HepG2 (cell line): Measurements from ENCODE around the gene TTC31. TPM values are rescaled to one million over a fixed set of nuclear protein-coding genes. Genes with fewer than 3 reads are reported as not detected.

Experiments used
- ATAC-seq: fragments of 200-7000 bp; cut with Tn5 transposase; 3 replicates; pipeline ENCODE4 v1.9.1; 2020; ENCODE audit warnings: mild to moderate bottlenecking, moderate library complexity
- BruUV-seq: library from RNA; stranded (reverse); fragments of 400-500 nt; replicated peaks from 2 replicates; lab custom pipeline; 2021; lab: Mats Ljungman, UMichigan
- CTCF ChIA-PET: fragments of 300-600 bp; formaldehyde crosslinking; extraction: SDS; loops from one replicate; lab custom pipeline; 2021; ENCODE audit warnings: low total read pairs, inconsistent platforms, low intra/inter-chr PET ratio; lab: Yijun Ruan, JAX
- POLR2A ChIA-PET: fragments of 350-600 bp; sonication (Branson Sonifier 250); formaldehyde crosslinking; loops from one replicate; lab custom pipeline; 2020; ENCODE audit warnings: antibody characterized with exemption, inconsistent platforms; lab: Yijun Ruan, JAX
- DNase-seq: peaks from one replicate; pipeline ENCODE4 v3.0.0-alpha.2; 2015; ENCODE audit warnings: low spot score
- FAIRE-seq: peaks from 3 replicates; lab custom pipeline; 2011; peaks lifted over from hg19 to GRCh38; lab: Jason Lieb, UNC
- H2AFZ ChIP-seq: one replicate; pipeline ENCODE4 v1.6.1; 2011; ENCODE audit warnings: low read length, inconsistent platforms
- H3K27ac ChIP-seq: fragments of 300-600 bp; 3 replicates; pipeline ENCODE4 v1.8.0; 2011; ENCODE audit warnings: mixed run types, mild to moderate bottlenecking, mixed read lengths, low read length, inconsistent platforms; ENCODE audit not compliant: insufficient read depth; ENCODE audit errors: extremely low read length
- H3K27me3 ChIP-seq, 2 experiments: fragments of 200-600 bp in 1 of 2; 2 replicates in 1 of 2; 3 replicates in 1 of 2; pipeline versions ENCODE4 v1.6.0 to v1.8.0; 2011; ENCODE audit warnings: low read length in 2 of 2, mild to moderate bottlenecking in 2 of 2, moderate library complexity in 2 of 2, inconsistent platforms in 1 of 2; ENCODE audit not compliant: insufficient read depth in 2 of 2, control insufficient read depth in 1 of 2
- H3K36me3 ChIP-seq, 2 experiments: fragments of 200-600 bp in 1 of 2; replicated peaks in 1 of 2; 2 replicates in 1 of 2; 3 replicates in 1 of 2; pipeline versions ENCODE4 v1.5.1 to v1.8.0; 2011; ENCODE audit warnings: low read length in 2 of 2, inconsistent platforms in 1 of 2; ENCODE audit not compliant: insufficient read depth in 2 of 2, control insufficient read depth in 1 of 2
- H3K4me1 ChIP-seq: 2 replicates; pipeline ENCODE4 v1.5.1; 2012; ENCODE audit warnings: low read length, inconsistent platforms; ENCODE audit not compliant: insufficient read depth
- H3K4me2 ChIP-seq: 2 replicates; pipeline ENCODE4 v1.6.0; 2011; ENCODE audit warnings: low read depth, low read length, inconsistent platforms
- H3K4me3 ChIP-seq, 3 experiments: fragments of 200-600 bp in 1 of 3; sonication (generic), shearing (Covaris generic) in 1 of 3; replicated peaks in 1 of 3; 2 replicates each; pipeline ENCODE4 v1.5.1; 2011 to 2016; ENCODE audit warnings: low read length in 3 of 3, inconsistent platforms in 2 of 3, low read depth in 2 of 3, mild to moderate bottlenecking in 2 of 3, control low read depth in 1 of 3, mixed read lengths in 1 of 3; ENCODE audit not compliant: insufficient read depth in 1 of 3
- H3K79me2 ChIP-seq: one replicate; pipeline ENCODE4 v1.6.1; 2011; ENCODE audit warnings: low read length, inconsistent platforms; ENCODE audit not compliant: insufficient read depth
- H3K9ac ChIP-seq: 2 replicates; pipeline ENCODE4 v1.6.0; 2011; ENCODE audit warnings: mild to moderate bottlenecking, low read depth, low read length, inconsistent platforms; ENCODE audit not compliant: insufficient read depth
- H3K9me3 ChIP-seq: 2 replicates; pipeline ENCODE4 v1.5.1; 2012; ENCODE audit warnings: mild to moderate bottlenecking, low read length
- H4K20me1 ChIP-seq: 2 replicates; pipeline ENCODE4 v1.6.0; 2011; ENCODE audit warnings: inconsistent platforms, mild to moderate bottlenecking, low read length, moderate library complexity; ENCODE audit not compliant: insufficient read depth
- AGO1 ChIP-seq: fragments of 200-400 bp; formaldehyde crosslinking; IDR thresholded peaks from 2 replicates; pipeline ENCODE4 v1.6.1; 2017; ENCODE audit warnings: mild to moderate bottlenecking, low read depth, low read length, moderate library complexity; ENCODE audit not compliant: poor library complexity, severe bottlenecking
- ARNTL ChIP-seq: sonication (generic); formaldehyde crosslinking; IDR thresholded peaks from 2 replicates; pipeline ENCODE4 v1.4.0; 2020; ENCODE audit warnings: mild to moderate bottlenecking, missing genetic modification reagents
- U2AF2 ChIP-seq: fragments of 200-400 bp; formaldehyde crosslinking; IDR thresholded peaks from 2 replicates; pipeline ENCODE4 v1.6.1; 2017; ENCODE audit warnings: low read depth, mild to moderate bottlenecking, low read length
- ZMYM4 ChIP-seq: sonication (generic); formaldehyde crosslinking; IDR thresholded peaks from 2 replicates; pipeline ENCODE4 v1.8.1; 2023; ENCODE audit warnings: mild to moderate bottlenecking, missing genetic modification reagents
- ZNF746 ChIP-seq: sonication (generic); formaldehyde crosslinking; IDR thresholded peaks from 2 replicates; pipeline ENCODE4 v1.8.0; 2022; ENCODE audit warnings: mild to moderate bottlenecking, missing genetic modification reagents
- ZNF788 ChIP-seq: sonication (generic); formaldehyde crosslinking; IDR thresholded peaks from 2 replicates; pipeline ENCODE4 v1.5.0; 2020; ENCODE audit warnings: mild to moderate bottlenecking, missing genetic modification reagents, borderline replicate concordance
- ZSCAN29 ChIP-seq: sonication (generic); formaldehyde crosslinking; conservative IDR thresholded peaks from 2 replicates; pipeline ENCODE4 v1.4.0; 2020; ENCODE audit warnings: mild to moderate bottlenecking, missing genetic modification reagents
- WGBS: methylation state at CpG from one replicate; pipeline ENCODE4 v1.1.6; 2017; ENCODE audit warnings: low lambda C conversion rate; 5-methylcytosine and 5-hydroxymethylcytosine counted together
- in situ Hi-C: cut with HindIII; loops from 2 replicates; pipeline ENCODE4 v1.10.0; 2017; ENCODE audit warnings: low pct_unique_long_range_greater_than_20kb; ENCODE audit not compliant: extremely low pct_ligation_motif_present
- intact Hi-C: fragments of 100-400 bp; cut with micrococcal nuclease; formaldehyde crosslinking; loops from one replicate; pipeline ENCODE4 v1.10.0; 2022; ENCODE audit not compliant: unreplicated experiment
- polyA plus RNA-seq, 8 experiments: library from polyadenylated mRNA; depleted of rRNA in 3 of 8; stranded (reverse) in 7 of 8; unstranded in 1 of 8; fragments of >200 nt; fragmentation: Illumina TruSeq in 4 of 8; extraction: Trizol in 4 of 8; gene quantifications; 2 replicates each; pipeline versions ENCODE4 v1.2.1 to v1.2.3, GENCODE V29; 2011 to 2016; ENCODE audit warnings: low read depth in 4 of 8, missing spikeins in 1 of 8, mixed read lengths in 1 of 8; ENCODE audit not compliant: insufficient read depth in 1 of 8
- total RNA-seq, 5 experiments: library from RNA; depleted of rRNA; stranded (reverse); fragments of >200 nt; fragmentation: Illumina TruSeq; extraction: Trizol; gene quantifications; 2 replicates each; pipeline ENCODE4 v1.2.3, GENCODE V29; 2016; ENCODE audit warnings: low read depth in 1 of 5
- TF ChIP-seq, protein P1 (sequence below): IDR thresholded peaks from 2 replicates; pipeline ENCODE4 v1.6.1; 2016; ENCODE audit warnings: missing genetic modification reagents, missing compliant biosample characterization
- TF ChIP-seq, protein P2 (sequence below): sonication (generic); formaldehyde crosslinking; IDR thresholded peaks from 2 replicates; pipeline ENCODE4 v1.4.0; 2020; ENCODE audit warnings: missing genetic modification reagents
- TF ChIP-seq, protein P3 (sequence below): sonication (generic); formaldehyde crosslinking; conservative IDR thresholded peaks from 2 replicates; pipeline ENCODE4 v1.8.1; 2023; ENCODE audit warnings: missing genetic modification reagents
- TF ChIP-seq, protein P4 (sequence below): sonication (generic); formaldehyde crosslinking; IDR thresholded peaks from 2 replicates; pipeline ENCODE4 v1.4.0; 2020; ENCODE audit warnings: missing genetic modification reagents

TTC31 gene
- total and polyA plus RNA-seq, 2 of the 13 experiments (the other 11 are each of a cell fraction or from before 2014, with no cell fraction given), result 28.3 to 39.5 TPM

DNA sequence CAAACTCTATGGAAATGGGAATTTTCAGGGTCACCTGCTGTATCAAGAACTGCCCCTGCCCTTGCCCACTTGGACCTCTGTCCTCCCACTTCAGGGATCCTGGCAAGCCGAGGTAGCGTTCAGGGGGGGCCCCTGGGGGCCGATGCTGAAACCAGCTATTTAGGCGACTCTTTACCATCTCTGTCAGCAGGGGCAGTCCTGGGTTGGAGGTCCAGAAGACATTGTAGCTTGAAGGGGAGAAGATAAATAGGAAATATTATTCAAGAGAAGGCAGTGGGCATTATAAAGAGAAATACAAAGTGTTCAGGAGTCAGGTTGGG lies 20.1 kb upstream of the TTC31 start:
- Histone ChIP-seq H3K79me2 (peaks cover 36% of the 10 kb centered on the region), H3K4me1 (peaks cover 39% of the 10 kb centered on the region), H3K27me3 (no peaks in the 10 kb centered on the region; a peak in 1 of 5 replicates), H4K20me1 (peaks cover 4% of the 10 kb centered on the region; the same call in 1 of the 2 replicates), H3K9me3 (no peaks in the 10 kb centered on the region), H3K4me3 (no peak overlapping the region), H3K9ac (no peak overlapping the region), H3K36me3 (peaks cover 1 to 24% of the 10 kb centered on the region in 2 experiments), H3K4me2 (no peak overlapping the region), H3K27ac (peak overlapping the region; percentile 1), H2AFZ (no peak overlapping the region)
- FAIRE-seq (no peak), ATAC-seq (no peak), DNase-seq (no peak)
- BruUV-seq, result no TSS peak
- POLR2A ChIA-PET, result no interaction called here
- CTCF ChIA-PET, result no interaction called here
- in situ Hi-C loops (no loop called here), intact Hi-C loops (no loop called here)
- TF ChIP-seq ZSCAN29 (CRISPR knock-in tag) (no peak), AGO1 (no peak), ZNF746 (no peak), ZNF788 (CRISPR knock-in tag) (no peak), ARNTL (CRISPR knock-in tag) (no peak), ZMYM4 (CRISPR knock-in tag) (no peak), U2AF2 (no peak)
- TF ChIP-seq, protein P1, sequence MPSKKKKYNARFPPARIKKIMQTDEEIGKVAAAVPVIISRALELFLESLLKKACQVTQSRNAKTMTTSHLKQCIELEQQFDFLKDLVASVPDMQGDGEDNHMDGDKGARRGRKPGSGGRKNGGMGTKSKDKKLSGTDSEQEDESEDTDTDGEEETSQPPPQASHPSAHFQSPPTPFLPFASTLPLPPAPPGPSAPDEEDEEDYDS (CRISPR knock-in tag), result no peak
- TF ChIP-seq, protein P2, sequence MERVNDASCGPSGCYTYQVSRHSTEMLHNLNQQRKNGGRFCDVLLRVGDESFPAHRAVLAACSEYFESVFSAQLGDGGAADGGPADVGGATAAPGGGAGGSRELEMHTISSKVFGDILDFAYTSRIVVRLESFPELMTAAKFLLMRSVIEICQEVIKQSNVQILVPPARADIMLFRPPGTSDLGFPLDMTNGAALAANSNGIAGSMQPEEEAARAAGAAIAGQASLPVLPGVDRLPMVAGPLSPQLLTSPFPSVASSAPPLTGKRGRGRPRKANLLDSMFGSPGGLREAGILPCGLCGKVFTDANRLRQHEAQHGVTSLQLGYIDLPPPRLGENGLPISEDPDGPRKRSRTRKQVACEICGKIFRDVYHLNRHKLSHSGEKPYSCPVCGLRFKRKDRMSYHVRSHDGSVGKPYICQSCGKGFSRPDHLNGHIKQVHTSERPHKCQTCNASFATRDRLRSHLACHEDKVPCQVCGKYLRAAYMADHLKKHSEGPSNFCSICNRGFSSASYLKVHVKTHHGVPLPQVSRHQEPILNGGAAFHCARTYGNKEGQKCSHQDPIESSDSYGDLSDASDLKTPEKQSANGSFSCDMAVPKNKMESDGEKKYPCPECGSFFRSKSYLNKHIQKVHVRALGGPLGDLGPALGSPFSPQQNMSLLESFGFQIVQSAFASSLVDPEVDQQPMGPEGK (CRISPR knock-in tag), result no peak
- TF ChIP-seq, protein P3, sequence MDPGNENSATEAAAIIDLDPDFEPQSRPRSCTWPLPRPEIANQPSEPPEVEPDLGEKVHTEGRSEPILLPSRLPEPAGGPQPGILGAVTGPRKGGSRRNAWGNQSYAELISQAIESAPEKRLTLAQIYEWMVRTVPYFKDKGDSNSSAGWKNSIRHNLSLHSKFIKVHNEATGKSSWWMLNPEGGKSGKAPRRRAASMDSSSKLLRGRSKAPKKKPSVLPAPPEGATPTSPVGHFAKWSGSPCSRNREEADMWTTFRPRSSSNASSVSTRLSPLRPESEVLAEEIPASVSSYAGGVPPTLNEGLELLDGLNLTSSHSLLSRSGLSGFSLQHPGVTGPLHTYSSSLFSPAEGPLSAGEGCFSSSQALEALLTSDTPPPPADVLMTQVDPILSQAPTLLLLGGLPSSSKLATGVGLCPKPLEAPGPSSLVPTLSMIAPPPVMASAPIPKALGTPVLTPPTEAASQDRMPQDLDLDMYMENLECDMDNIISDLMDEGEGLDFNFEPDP (CRISPR knock-in tag), result no peak
- TF ChIP-seq, protein P4, sequence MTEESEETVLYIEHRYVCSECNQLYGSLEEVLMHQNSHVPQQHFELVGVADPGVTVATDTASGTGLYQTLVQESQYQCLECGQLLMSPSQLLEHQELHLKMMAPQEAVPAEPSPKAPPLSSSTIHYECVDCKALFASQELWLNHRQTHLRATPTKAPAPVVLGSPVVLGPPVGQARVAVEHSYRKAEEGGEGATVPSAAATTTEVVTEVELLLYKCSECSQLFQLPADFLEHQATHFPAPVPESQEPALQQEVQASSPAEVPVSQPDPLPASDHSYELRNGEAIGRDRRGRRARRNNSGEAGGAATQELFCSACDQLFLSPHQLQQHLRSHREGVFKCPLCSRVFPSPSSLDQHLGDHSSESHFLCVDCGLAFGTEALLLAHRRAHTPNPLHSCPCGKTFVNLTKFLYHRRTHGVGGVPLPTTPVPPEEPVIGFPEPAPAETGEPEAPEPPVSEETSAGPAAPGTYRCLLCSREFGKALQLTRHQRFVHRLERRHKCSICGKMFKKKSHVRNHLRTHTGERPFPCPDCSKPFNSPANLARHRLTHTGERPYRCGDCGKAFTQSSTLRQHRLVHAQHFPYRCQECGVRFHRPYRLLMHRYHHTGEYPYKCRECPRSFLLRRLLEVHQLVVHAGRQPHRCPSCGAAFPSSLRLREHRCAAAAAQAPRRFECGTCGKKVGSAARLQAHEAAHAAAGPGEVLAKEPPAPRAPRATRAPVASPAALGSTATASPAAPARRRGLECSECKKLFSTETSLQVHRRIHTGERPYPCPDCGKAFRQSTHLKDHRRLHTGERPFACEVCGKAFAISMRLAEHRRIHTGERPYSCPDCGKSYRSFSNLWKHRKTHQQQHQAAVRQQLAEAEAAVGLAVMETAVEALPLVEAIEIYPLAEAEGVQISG (CRISPR knock-in tag), result no peak
- 97% methylated on average over 4 of the region's 4 CpGs for WGBS
